Measurements from ENCODE around the gene DAB2IP. TPM values are rescaled to one million over a fixed set of nuclear protein-coding genes. Genes with fewer than 3 reads are reported as not detected.

Gene DAB2IP
- total RNA-seq, 1 experiment from 2014 or later = 52.6 TPM

DNA sequence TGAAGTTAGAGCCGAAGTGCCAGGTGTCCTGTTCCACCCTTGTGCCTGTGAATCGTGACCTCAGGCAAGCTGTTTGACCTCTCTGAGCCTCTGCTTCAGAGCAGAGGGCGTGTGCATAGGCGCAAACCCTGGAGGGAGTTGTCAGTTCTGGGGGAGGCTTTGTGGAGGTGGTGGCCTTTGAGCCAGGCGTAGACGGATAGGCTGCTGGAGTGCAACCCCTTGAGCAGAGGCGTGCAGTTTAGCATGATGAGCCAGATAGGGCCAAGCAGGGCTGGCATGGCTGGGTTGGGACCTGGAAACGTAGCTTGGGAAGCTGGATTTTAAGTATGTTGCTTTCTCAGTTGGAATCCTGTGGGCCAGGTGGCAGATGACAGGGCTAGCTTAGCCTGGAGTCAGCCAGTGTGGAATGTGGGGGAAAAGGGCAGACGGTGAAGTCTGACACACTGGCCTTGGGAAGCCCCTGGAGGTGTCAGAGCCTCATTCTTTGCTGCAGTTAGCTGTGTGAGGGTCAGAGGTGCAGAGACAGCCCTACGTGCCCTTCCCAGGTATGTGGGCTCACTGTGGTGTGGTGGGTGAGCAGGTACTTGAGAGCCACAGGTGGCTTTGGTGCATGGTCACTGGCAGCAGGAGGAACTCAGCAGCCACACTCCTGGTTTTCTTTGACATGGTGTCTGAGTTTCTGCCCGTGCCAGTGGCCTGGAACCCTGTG lies 93.4 kb downstream of the DAB2IP start:
- Mint-ChIP-seq H3K4me1 (peaks cover 33% of the 10 kb centered on the region), H3K9me3 (no peaks in the 10 kb centered on the region), H3K27me3 (ENCODE audit: low read depth) (no peaks in the 10 kb centered on the region), H3K27ac (no peak overlapping the region), H3K4me3 (no peak overlapping the region), H3K36me3 (no peaks in the 10 kb centered on the region)
- CTCF ChIA-PET = interaction anchor here (0.6 to 9.3 kb wide), 7 partner anchors 8 to 199 kb away, joined by 3 to 78 read pairs (median 3); no protein-coding TSS in a partner anchor
- ATAC-seq (peak; percentile 5; the same call in 1 of the 2 replicates), DNase-seq (ENCODE audit: low spot score) (no peak)
- POLR2A ChIA-PET = no interaction called here
- TF ChIP-seq MXD4 (CRISPR knock-in tag; IDR thresholded peaks at IDR 0.05; ENCODE audit: borderline replicate concordance) (no peak), NR1H2 (CRISPR knock-in tag; IDR thresholded peaks at IDR 0.05) (no peak), STAT6 (CRISPR knock-in tag; conservative IDR thresholded peaks at IDR 0.05; ENCODE audit: low read depth) (no peak), ERG (CRISPR knock-in tag; IDR thresholded peaks at IDR 0.05) (no peak), GTF2I (CRISPR knock-in tag; conservative IDR thresholded peaks at IDR 0.05) (no peak), PREB (CRISPR knock-in tag; IDR thresholded peaks at IDR 0.05; ENCODE audit: borderline replicate concordance) (no peak), ZBTB43 (CRISPR knock-in tag; IDR thresholded peaks at IDR 0.05) (no peak), ZNF138 (CRISPR knock-in tag; conservative IDR thresholded peaks at IDR 0.05) (no peak), SOX15 (CRISPR knock-in tag; IDR thresholded peaks at IDR 0.05) (no peak), ZBTB21 (CRISPR knock-in tag; IDR thresholded peaks at IDR 0.05; ENCODE audit: borderline replicate concordance) (no peak), NR2C2 (CRISPR knock-in tag; IDR thresholded peaks at IDR 0.05) (no peak), KAT7 (CRISPR knock-in tag; IDR thresholded peaks at IDR 0.05; ENCODE audit: borderline replicate concordance) (no peak)
- TF ChIP-seq, protein P1, sequence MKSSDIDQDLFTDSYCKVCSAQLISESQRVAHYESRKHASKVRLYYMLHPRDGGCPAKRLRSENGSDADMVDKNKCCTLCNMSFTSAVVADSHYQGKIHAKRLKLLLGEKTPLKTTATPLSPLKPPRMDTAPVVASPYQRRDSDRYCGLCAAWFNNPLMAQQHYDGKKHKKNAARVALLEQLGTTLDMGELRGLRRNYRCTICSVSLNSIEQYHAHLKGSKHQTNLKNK (CRISPR knock-in tag; IDR thresholded peaks at IDR 0.05) = no peak
- TF ChIP-seq, protein P2, sequence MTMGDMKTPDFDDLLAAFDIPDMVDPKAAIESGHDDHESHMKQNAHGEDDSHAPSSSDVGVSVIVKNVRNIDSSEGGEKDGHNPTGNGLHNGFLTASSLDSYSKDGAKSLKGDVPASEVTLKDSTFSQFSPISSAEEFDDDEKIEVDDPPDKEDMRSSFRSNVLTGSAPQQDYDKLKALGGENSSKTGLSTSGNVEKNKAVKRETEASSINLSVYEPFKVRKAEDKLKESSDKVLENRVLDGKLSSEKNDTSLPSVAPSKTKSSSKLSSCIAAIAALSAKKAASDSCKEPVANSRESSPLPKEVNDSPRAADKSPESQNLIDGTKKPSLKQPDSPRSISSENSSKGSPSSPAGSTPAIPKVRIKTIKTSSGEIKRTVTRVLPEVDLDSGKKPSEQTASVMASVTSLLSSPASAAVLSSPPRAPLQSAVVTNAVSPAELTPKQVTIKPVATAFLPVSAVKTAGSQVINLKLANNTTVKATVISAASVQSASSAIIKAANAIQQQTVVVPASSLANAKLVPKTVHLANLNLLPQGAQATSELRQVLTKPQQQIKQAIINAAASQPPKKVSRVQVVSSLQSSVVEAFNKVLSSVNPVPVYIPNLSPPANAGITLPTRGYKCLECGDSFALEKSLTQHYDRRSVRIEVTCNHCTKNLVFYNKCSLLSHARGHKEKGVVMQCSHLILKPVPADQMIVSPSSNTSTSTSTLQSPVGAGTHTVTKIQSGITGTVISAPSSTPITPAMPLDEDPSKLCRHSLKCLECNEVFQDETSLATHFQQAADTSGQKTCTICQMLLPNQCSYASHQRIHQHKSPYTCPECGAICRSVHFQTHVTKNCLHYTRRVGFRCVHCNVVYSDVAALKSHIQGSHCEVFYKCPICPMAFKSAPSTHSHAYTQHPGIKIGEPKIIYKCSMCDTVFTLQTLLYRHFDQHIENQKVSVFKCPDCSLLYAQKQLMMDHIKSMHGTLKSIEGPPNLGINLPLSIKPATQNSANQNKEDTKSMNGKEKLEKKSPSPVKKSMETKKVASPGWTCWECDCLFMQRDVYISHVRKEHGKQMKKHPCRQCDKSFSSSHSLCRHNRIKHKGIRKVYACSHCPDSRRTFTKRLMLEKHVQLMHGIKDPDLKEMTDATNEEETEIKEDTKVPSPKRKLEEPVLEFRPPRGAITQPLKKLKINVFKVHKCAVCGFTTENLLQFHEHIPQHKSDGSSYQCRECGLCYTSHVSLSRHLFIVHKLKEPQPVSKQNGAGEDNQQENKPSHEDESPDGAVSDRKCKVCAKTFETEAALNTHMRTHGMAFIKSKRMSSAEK (CRISPR knock-in tag; IDR thresholded peaks at IDR 0.05; ENCODE audit: borderline replicate concordance) = no peak
- TF ChIP-seq, protein P3, sequence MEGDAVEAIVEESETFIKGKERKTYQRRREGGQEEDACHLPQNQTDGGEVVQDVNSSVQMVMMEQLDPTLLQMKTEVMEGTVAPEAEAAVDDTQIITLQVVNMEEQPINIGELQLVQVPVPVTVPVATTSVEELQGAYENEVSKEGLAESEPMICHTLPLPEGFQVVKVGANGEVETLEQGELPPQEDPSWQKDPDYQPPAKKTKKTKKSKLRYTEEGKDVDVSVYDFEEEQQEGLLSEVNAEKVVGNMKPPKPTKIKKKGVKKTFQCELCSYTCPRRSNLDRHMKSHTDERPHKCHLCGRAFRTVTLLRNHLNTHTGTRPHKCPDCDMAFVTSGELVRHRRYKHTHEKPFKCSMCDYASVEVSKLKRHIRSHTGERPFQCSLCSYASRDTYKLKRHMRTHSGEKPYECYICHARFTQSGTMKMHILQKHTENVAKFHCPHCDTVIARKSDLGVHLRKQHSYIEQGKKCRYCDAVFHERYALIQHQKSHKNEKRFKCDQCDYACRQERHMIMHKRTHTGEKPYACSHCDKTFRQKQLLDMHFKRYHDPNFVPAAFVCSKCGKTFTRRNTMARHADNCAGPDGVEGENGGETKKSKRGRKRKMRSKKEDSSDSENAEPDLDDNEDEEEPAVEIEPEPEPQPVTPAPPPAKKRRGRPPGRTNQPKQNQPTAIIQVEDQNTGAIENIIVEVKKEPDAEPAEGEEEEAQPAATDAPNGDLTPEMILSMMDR (IDR thresholded peaks at IDR 0.05) = no peak
- TF ChIP-seq, protein P4, sequence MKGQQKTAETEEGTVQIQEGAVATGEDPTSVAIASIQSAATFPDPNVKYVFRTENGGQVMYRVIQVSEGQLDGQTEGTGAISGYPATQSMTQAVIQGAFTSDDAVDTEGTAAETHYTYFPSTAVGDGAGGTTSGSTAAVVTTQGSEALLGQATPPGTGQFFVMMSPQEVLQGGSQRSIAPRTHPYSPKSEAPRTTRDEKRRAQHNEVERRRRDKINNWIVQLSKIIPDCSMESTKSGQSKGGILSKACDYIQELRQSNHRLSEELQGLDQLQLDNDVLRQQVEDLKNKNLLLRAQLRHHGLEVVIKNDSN (CRISPR knock-in tag; IDR thresholded peaks at IDR 0.05) = no peak
